H1 (cell line): ENCODE results near the gene PRR3. TPM values are rescaled to one million over a fixed set of nuclear protein-coding genes. Genes with fewer than 3 reads are reported as not detected.

Experiments used
- CTCF ChIA-PET: fragments of 300-600 bp; sonication (Branson Sonifier 250); formaldehyde crosslinking; loops from one replicate; lab custom pipeline; 2021; ENCODE audit not compliant: partially characterized antibody; lab: Charles Lee
- POLR2A ChIA-PET: fragments of 300-600 bp; sonication (Branson Sonifier 250); formaldehyde crosslinking; loops from one replicate; lab custom pipeline; 2021; ENCODE audit warnings: inconsistent platforms; ENCODE audit not compliant: partially characterized antibody; lab: Charles Lee
- DNase-seq, 2 experiments: peaks; one replicate each; pipeline versions ENCODE4 v3.0.0 to v3.0.0-alpha.2; 2010 to 2022; ENCODE audit warnings: low spot score in 2 of 2, low read depth in 1 of 2, mixed read lengths in 1 of 2
- FAIRE-seq: peaks from 2 replicates; lab custom pipeline; 2011; peaks lifted over from hg19 to GRCh38; lab: Jason Lieb, UNC
- H2AFZ ChIP-seq: 2 replicates; pipeline ENCODE4 v1.8.1; 2012; ENCODE audit warnings: low read length, inconsistent platforms
- H2AK5ac ChIP-seq: 2 replicates; pipeline ENCODE4 v1.6.1; 2013; ENCODE audit warnings: low read depth, low read length
- H2BK120ac ChIP-seq: replicated peaks from 2 replicates; pipeline ENCODE3; 2013; ENCODE audit warnings: low read depth, low read length, inconsistent platforms
- H2BK12ac ChIP-seq: 2 replicates; pipeline ENCODE4 v1.6.1; 2013; ENCODE audit warnings: low read depth, low read length
- H2BK15ac ChIP-seq: 2 replicates; pipeline ENCODE4 v1.6.1; 2013; ENCODE audit warnings: low read length
- H2BK20ac ChIP-seq: 2 replicates; pipeline ENCODE4 v1.6.1; 2013; ENCODE audit warnings: low read length
- H2BK5ac ChIP-seq: 2 replicates; pipeline ENCODE4 v1.6.1; 2013; ENCODE audit warnings: low read depth, low read length
- H3K14ac ChIP-seq: 2 replicates; pipeline ENCODE4 v1.6.1; 2013; ENCODE audit warnings: inconsistent platforms; ENCODE audit not compliant: insufficient read length
- H3K18ac ChIP-seq: 2 replicates; pipeline ENCODE4 v1.6.1; 2013; ENCODE audit warnings: low read length; ENCODE audit errors: extremely low read depth
- H3K23ac ChIP-seq: 2 replicates; pipeline ENCODE4 v1.6.1; 2013; ENCODE audit warnings: inconsistent platforms; ENCODE audit not compliant: insufficient read length
- H3K23me2 ChIP-seq: 2 replicates; pipeline ENCODE4 v1.6.1; 2013; ENCODE audit warnings: low read depth, low read length
- H3K27ac ChIP-seq: 2 replicates; pipeline ENCODE4 v1.6.1; 2011; ENCODE audit warnings: low read depth, low read length, inconsistent platforms
- H3K27me3 ChIP-seq, 4 experiments: replicated peaks in 1 of 4; 1 replicate in 1 of 4; 2 replicates in 3 of 4; pipeline versions ENCODE4 v1.6.1 to v1.8.1; 2011 to 2013; ENCODE audit warnings: low read length in 3 of 4, mild to moderate bottlenecking in 3 of 4, inconsistent platforms in 2 of 4, mixed read lengths in 2 of 4, moderate library complexity in 1 of 4; ENCODE audit not compliant: control insufficient read depth in 3 of 4, insufficient read depth in 3 of 4; ENCODE audit errors: extremely low read depth in 1 of 4
- H3K36me3 ChIP-seq, 4 experiments: 2 replicates each; pipeline versions ENCODE4 v1.6.1 to v1.8.1; 2011 to 2013; ENCODE audit warnings: mild to moderate bottlenecking in 4 of 4, low read length in 3 of 4, moderate library complexity in 2 of 4, control low read depth in 1 of 4, inconsistent platforms in 1 of 4; ENCODE audit not compliant: insufficient read depth in 4 of 4, control insufficient read depth in 2 of 4
- H3K4ac ChIP-seq: replicated peaks from 2 replicates; pipeline ENCODE3; 2013; ENCODE audit warnings: low read length, low read depth, mixed read lengths, inconsistent platforms; ENCODE audit not compliant: insufficient read length
- H3K4me1 ChIP-seq, 4 experiments: replicated peaks in 1 of 4; 1 replicate in 1 of 4; 2 replicates in 3 of 4; pipeline versions ENCODE4 v1.6.1 to v1.8.1; 2011 to 2013; ENCODE audit warnings: low read length in 3 of 4, inconsistent platforms in 2 of 4, mixed read lengths in 1 of 4; ENCODE audit not compliant: insufficient read depth in 4 of 4, control insufficient read depth in 3 of 4
- H3K4me2 ChIP-seq, 2 experiments: 2 replicates each; pipeline versions ENCODE4 v1.6.1 to v1.8.1; 2011 to 2013; ENCODE audit warnings: low read depth in 2 of 2, low read length in 2 of 2, control low read depth in 1 of 2, inconsistent platforms in 1 of 2, mild to moderate bottlenecking in 1 of 2; ENCODE audit not compliant: insufficient read depth in 1 of 2
- H3K4me3 ChIP-seq, 4 experiments: fragments of 200-600, 300-600 bp in 1 of 4; sonication (generic), shearing (Covaris generic), sonication (Bioruptor Twin) in 1 of 4; 2 replicates each; pipeline versions ENCODE4 v1.5.1 to v1.8.1; 2011 to 2016; ENCODE audit warnings: low read length in 4 of 4, low read depth in 3 of 4, control low read depth in 2 of 4, inconsistent platforms in 2 of 4, mild to moderate bottlenecking in 2 of 4, mixed read lengths in 1 of 4, moderate library complexity in 1 of 4; ENCODE audit not compliant: insufficient read depth in 2 of 4; ENCODE audit errors: extremely low read depth in 1 of 4
- H3K56ac ChIP-seq: replicated peaks from 2 replicates; pipeline ENCODE3; 2013; ENCODE audit warnings: low read depth, mild to moderate bottlenecking, mixed read lengths, low read length, inconsistent platforms; ENCODE audit not compliant: insufficient read length
- H3K79me1 ChIP-seq: 2 replicates; pipeline ENCODE4 v1.6.1; 2013; ENCODE audit warnings: low read depth, low read length, control low read depth
- H3K79me2 ChIP-seq, 2 experiments: 2 replicates each; pipeline versions ENCODE4 v1.6.1 to v1.8.1; 2012 to 2013; ENCODE audit warnings: low read length in 2 of 2, mild to moderate bottlenecking in 2 of 2, inconsistent platforms in 1 of 2; ENCODE audit not compliant: insufficient read depth in 2 of 2, control insufficient read depth in 1 of 2
- H3K9ac ChIP-seq, 4 experiments: replicated peaks in 1 of 4; 1 replicate in 1 of 4; 2 replicates in 3 of 4; pipeline versions ENCODE4 v1.6.1 to v1.8.1; 2011 to 2013; ENCODE audit warnings: low read depth in 3 of 4, low read length in 3 of 4, control low read depth in 2 of 4, mild to moderate bottlenecking in 2 of 4, moderate library complexity in 2 of 4, inconsistent platforms in 1 of 4; ENCODE audit errors: extremely low read depth in 1 of 4
- H3K9me3 ChIP-seq, 2 experiments: 2 replicates each; pipeline versions ENCODE4 v1.6.1 to v1.8.1; 2012 to 2013; ENCODE audit warnings: mild to moderate bottlenecking in 2 of 2, moderate library complexity in 2 of 2, control low read depth in 1 of 2, inconsistent platforms in 1 of 2, low read depth in 1 of 2, low read length in 1 of 2, mixed read lengths in 1 of 2; ENCODE audit not compliant: insufficient read depth in 2 of 2
- H4K20me1 ChIP-seq, 2 experiments: replicated peaks in 1 of 2; 2 replicates each; pipeline versions ENCODE3 to v1.8.1; 2011 to 2013; ENCODE audit warnings: inconsistent platforms in 2 of 2, low read length in 2 of 2, mild to moderate bottlenecking in 1 of 2; ENCODE audit not compliant: insufficient read depth in 2 of 2, control insufficient read depth in 1 of 2
- H4K5ac ChIP-seq: 2 replicates; pipeline ENCODE4 v1.6.1; 2013; ENCODE audit warnings: low read length, low read depth, mixed read lengths, inconsistent platforms; ENCODE audit not compliant: insufficient read length
- H4K8ac ChIP-seq: 2 replicates; pipeline ENCODE4 v1.8.0; 2013; ENCODE audit warnings: mild to moderate bottlenecking, moderate library complexity, low read length, inconsistent platforms; ENCODE audit not compliant: insufficient read depth; ENCODE audit errors: extremely low read depth
- H4K91ac ChIP-seq: replicated peaks from 2 replicates; pipeline ENCODE3; 2013; ENCODE audit warnings: low read length, mixed read lengths, inconsistent platforms; ENCODE audit not compliant: insufficient read length
- CBX5 ChIP-seq: fragments of 300-800, 300-1000 bp; sonication (generic); IDR thresholded peaks from 2 replicates; pipeline ENCODE4 v1.7.1; 2016; ENCODE audit warnings: antibody characterized with exemption, low read length, low read depth
- CHD2 ChIP-seq: IDR thresholded peaks from 2 replicates; pipeline ENCODE4 v1.6.1; 2012; ENCODE audit warnings: low read length, improper control_type of control experiment
- CREB1 ChIP-seq: IDR thresholded peaks from 2 replicates; pipeline ENCODE4 v1.6.1; 2012; ENCODE audit warnings: inconsistent platforms
- KDM1A ChIP-seq: fragments of 200-600, 300-600 bp; sonication (generic); IDR thresholded peaks from 2 replicates; pipeline ENCODE4 v1.7.1; 2016; ENCODE audit warnings: mild to moderate bottlenecking, low read length, borderline replicate concordance
- NANOG ChIP-seq: IDR thresholded peaks from 2 replicates; pipeline ENCODE4 v1.6.1; 2011; ENCODE audit warnings: low read length, low read depth, mild to moderate bottlenecking, inconsistent platforms; ENCODE audit not compliant: insufficient read depth, poor library complexity, severe bottlenecking
- SP4 ChIP-seq: IDR thresholded peaks from 2 replicates; pipeline ENCODE4 v1.6.1; 2012; ENCODE audit warnings: low read length, inconsistent platforms
- WGBS, 2 experiments: shearing (Covaris generic) in 1 of 2; methylation state at CpG; one replicate each; pipeline versions ENCODE4 v1.1.6 to v1.1.7; 2013 to 2015; ENCODE audit warnings: low lambda C conversion rate in 2 of 2, mixed read lengths in 2 of 2, inconsistent platforms in 1 of 2, low coverage in 1 of 2, missing lambda C conversion rate in 1 of 2; ENCODE audit not compliant: insufficient replicate concordance in 2 of 2, insufficient coverage in 1 of 2, insufficient read length in 1 of 2; ENCODE audit errors: extremely low coverage in 1 of 2, missing lambda C conversion rate in 1 of 2; 5-methylcytosine and 5-hydroxymethylcytosine counted together
- polyA plus RNA-seq, 7 experiments: library from polyadenylated mRNA; depleted of rRNA in 3 of 7; stranded (reverse) in 5 of 7; unstranded in 2 of 7; fragments of >200 nt in 5 of 7; fragments of 200-250 nt in 2 of 7; gene quantifications; 1 replicate in 5 of 7; 2 replicates in 1 of 7; 4 replicates in 1 of 7; pipeline versions ENCODE4 v1.2.1 to v1.2.3, GENCODE V29; 2011 to 2013; ENCODE audit warnings: missing spikeins in 2 of 7, mixed read lengths in 2 of 7
- total RNA-seq: library from RNA; stranded (reverse); fragmentation: NEBNext Ultra II Directional; extraction: Animal tissue kit (Norgen Biotek cat#: 25700); gene quantifications from 2 replicates; pipeline ENCODE4 v1.2.1, GENCODE V29; 2021

The PRR3 gene
- total and polyA plus RNA-seq, 2 of the 8 experiments (the other 6 are each of a cell fraction or from before 2014, with no cell fraction given) = 10.5 to 24.2 TPM

- no peak overlapping the region for H2BK12ac ChIP-seq
- H3K27ac ChIP-seq = no peak overlapping the region
- no peak overlapping the region for H4K8ac ChIP-seq
- H3K4me3 ChIP-seq = no peak overlapping the region
- no peak overlapping the region for H2BK20ac ChIP-seq
- H3K4ac ChIP-seq = no peak overlapping the region
- FAIRE-seq (no peak), DNase-seq (no peak)
- peaks cover 15 to 69% (median 46%) of the 10 kb centered on the region in 4 experiments for H3K36me3 ChIP-seq
- no peak overlapping the region for H3K9ac ChIP-seq
- peaks cover 0 to 5% of the 10 kb centered on the region in 2 experiments; a peak in 1 of 4 replicates for H3K79me2 ChIP-seq
- H3K18ac ChIP-seq = no peak overlapping the region
- no peaks in the 10 kb centered on the region for H3K23me2 ChIP-seq
- peaks cover 2% of the 10 kb centered on the region; the same call in 1 of the 2 replicates for H3K79me1 ChIP-seq
- H3K4me1 ChIP-seq = no peaks in the 10 kb centered on the region
- H3K9me3 ChIP-seq = peaks cover 0 to 2% of the 10 kb centered on the region in 2 experiments; a peak in 1 of 4 replicates
- no peaks in the 10 kb centered on the region for H3K27me3 ChIP-seq
- POLR2A ChIA-PET = interaction anchor here (0.9 to 27.0 kb wide), 9 partner anchors 6 to 58 kb away, joined by 3 to 712 read pairs (median 4); partner anchors contain the start of genes C6orf136, GNL1, MRPS18B and PPP1R10
- WGBS, 2 experiments = 85% methylated on average over 1 of the region's 1 CpG; no CpG with 5 or more reads in 1 of the 2 experiments
- CTCF ChIA-PET = interaction anchor here (1.0 to 2.7 kb wide), 3 partner anchors 21 to 47 kb away, joined by 3 to 8 read pairs (median 3); no protein-coding TSS in a partner anchor
- H4K5ac ChIP-seq = no peak overlapping the region
- no peak overlapping the region for H3K4me2 ChIP-seq
- no peak overlapping the region for H3K23ac ChIP-seq
- no peak overlapping the region for H2AK5ac ChIP-seq
- TF ChIP-seq CBX5 (no peak), CHD2 (no peak), KDM1A (no peak), SP4 (no peak), CREB1 (no peak), NANOG (no peak)
- TF ChIP-seq, all 59 proteins: peak for 0
- peaks cover 3 to 11% of the 10 kb centered on the region in 2 experiments for H4K20me1 ChIP-seq
- no peak overlapping the region for H3K14ac ChIP-seq
- H2BK15ac ChIP-seq = no peak overlapping the region
- no peak overlapping the region for H3K56ac ChIP-seq
- H2BK5ac ChIP-seq = no peak overlapping the region
- no peak overlapping the region for H2AFZ ChIP-seq
- no peak overlapping the region for H4K91ac ChIP-seq
- H2BK120ac ChIP-seq = no peak overlapping the region
Observed at GRCh38 chr6:30592287-30592686, 35.2 kb downstream of the PRR3 start.
